ENCODE results near the gene ABCA5.
A peak's percentile ranks its signal among the peaks of the same experiment; 100 is the strongest.

The ABCA5 gene

GRCh38 chr17:69236946-69237345, 90.0 kb downstream of the ABCA5 start:
- TF ChIP-seq CTCF (IDR thresholded peaks at IDR 0.05; ENCODE audit: low read depth, low read length): no peak
- TF ChIP-seq, protein P1, sequence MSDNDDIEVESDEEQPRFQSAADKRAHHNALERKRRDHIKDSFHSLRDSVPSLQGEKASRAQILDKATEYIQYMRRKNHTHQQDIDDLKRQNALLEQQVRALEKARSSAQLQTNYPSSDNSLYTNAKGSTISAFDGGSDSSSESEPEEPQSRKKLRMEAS (IDR thresholded peaks at IDR 0.05; ENCODE audit: low read depth, low read length): no peak
- no peak for TF ChIP-seq MYC (IDR thresholded peaks at IDR 0.05; ENCODE audit: low read depth, low read length)
- TF ChIP-seq POLR2A (IDR thresholded peaks at IDR 0.05; ENCODE audit: extremely low read depth, insufficient read length): no peak
- no peak overlapping the region for H3K4me3 ChIP-seq (ENCODE audit: low read depth, low read length)
- DNase-seq (ENCODE audit: low read depth): no peak

DNA sequence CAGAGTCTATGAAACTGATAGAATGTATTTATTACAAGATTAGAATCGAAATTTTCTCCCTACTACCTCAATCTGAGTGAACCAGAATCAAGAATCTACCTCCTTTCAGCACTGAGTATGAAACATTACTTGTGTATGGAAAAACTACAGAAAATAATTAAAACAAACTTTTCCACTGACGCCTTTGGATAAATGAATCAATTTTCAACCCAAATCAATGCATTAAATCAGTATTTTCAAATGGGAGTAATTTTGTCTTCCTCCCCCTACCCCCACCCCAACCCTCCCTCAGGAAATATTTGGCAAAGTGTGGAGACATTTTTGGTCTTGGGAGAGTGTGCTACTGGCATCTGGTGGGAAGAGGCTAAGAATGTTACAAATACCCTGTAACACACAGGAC, 90.5 kb downstream of the ABCA5 start:
- TF ChIP-seq MYC (IDR thresholded peaks at IDR 0.05; ENCODE audit: low read depth, low read length) (no peak), CTCF (IDR thresholded peaks at IDR 0.05; ENCODE audit: low read depth, low read length) (no peak), POLR2A (IDR thresholded peaks at IDR 0.05; ENCODE audit: extremely low read depth, insufficient read length) (no peak)
- TF ChIP-seq, protein P1 (IDR thresholded peaks at IDR 0.05; ENCODE audit: low read depth, low read length): no peak
- no peak overlapping the region for H3K4me3 ChIP-seq (ENCODE audit: low read depth, low read length)
- DNase-seq (ENCODE audit: low read depth): no peak

DNA sequence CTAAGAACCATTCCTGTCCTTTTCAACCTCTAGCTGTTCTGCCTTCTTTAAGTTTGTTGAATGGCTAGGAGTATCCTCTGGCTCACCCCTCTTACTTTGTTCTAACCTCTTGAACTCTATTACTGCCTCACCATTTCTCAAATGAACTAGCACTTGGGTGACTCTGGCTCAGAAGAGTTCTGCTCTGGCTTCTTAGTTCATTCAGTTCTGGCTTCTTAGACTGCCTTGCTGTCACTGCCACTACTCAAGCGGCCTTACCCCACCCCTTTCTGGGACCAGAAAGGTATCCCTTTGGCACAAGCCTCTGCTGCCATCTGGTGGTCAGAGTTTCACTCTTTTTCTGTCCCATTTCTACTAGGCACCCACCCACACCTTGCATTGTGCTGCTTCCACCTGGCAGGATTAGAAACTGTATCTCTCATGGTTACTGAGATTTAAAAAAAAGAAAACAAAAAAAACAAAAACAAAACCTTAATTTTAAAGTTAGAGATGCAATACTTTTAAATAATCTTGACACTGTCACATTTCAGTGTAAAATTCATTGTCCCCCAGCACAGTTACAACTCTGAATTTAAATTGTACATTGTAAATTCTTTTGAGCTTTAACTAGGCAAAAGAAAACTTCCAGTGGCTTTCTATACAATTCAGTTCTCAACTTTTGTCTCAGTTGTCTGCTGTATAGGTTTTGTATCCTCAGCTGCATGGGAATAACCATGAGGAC, 91.4 kb downstream of the ABCA5 start:
- TF ChIP-seq POLR2A (IDR thresholded peaks at IDR 0.05; ENCODE audit: extremely low read depth, insufficient read length) (no peak), MYC (IDR thresholded peaks at IDR 0.05; ENCODE audit: low read depth, low read length) (no peak), CTCF (IDR thresholded peaks at IDR 0.05; ENCODE audit: low read depth, low read length) (peak; percentile 50)
- DNase-seq (ENCODE audit: low read depth): peak; percentile 76
- no peak overlapping the region for H3K4me3 ChIP-seq (ENCODE audit: low read depth, low read length)

- H3K4me3 ChIP-seq (ENCODE audit: low read depth, low read length): no peak overlapping the region
- TF ChIP-seq CTCF (IDR thresholded peaks at IDR 0.05; ENCODE audit: low read depth, low read length) (no peak), POLR2A (IDR thresholded peaks at IDR 0.05; ENCODE audit: extremely low read depth, insufficient read length) (no peak), MYC (IDR thresholded peaks at IDR 0.05; ENCODE audit: low read depth, low read length) (no peak)
- TF ChIP-seq, protein P1 (IDR thresholded peaks at IDR 0.05; ENCODE audit: low read depth, low read length): no peak
- DNase-seq (ENCODE audit: low read depth): no peak
These were observed 94.3 kb downstream of the ABCA5 start for GRCh38 chr17:69232650-69233049.

- TF ChIP-seq CTCF (IDR thresholded peaks at IDR 0.05; ENCODE audit: low read depth, low read length) (no peak), POLR2A (IDR thresholded peaks at IDR 0.05; ENCODE audit: extremely low read depth, insufficient read length) (no peak), MYC (IDR thresholded peaks at IDR 0.05; ENCODE audit: low read depth, low read length) (no peak)
- TF ChIP-seq, protein P1 (IDR thresholded peaks at IDR 0.05; ENCODE audit: low read depth, low read length): no peak
- no peak for DNase-seq (ENCODE audit: low read depth)
- no peak overlapping the region for H3K4me3 ChIP-seq (ENCODE audit: low read depth, low read length)
These were observed 95.4 kb downstream of the ABCA5 start for GRCh38 chr17:69231521-69231920.
